H9 (cell line): ENCODE results near the gene FBXL7. TPM values are rescaled to one million over a fixed set of nuclear protein-coding genes. Genes with fewer than 3 reads are reported as not detected.

Experiments used
- DNase-seq: peaks from one replicate; pipeline ENCODE4 v3.0.0-alpha.2; 2017
- H2AFZ ChIP-seq: one replicate; pipeline ENCODE4 v1.6.1; 2013; ENCODE audit warnings: mild to moderate bottlenecking, low read length, control low read depth, moderate library complexity
- H2AK5ac ChIP-seq: 2 replicates; pipeline ENCODE4 v1.6.1; 2013; ENCODE audit warnings: low read length, control low read depth, mixed read lengths; ENCODE audit not compliant: insufficient read length
- H2BK120ac ChIP-seq: one replicate; pipeline ENCODE4 v1.6.1; 2013; ENCODE audit warnings: low read depth, mild to moderate bottlenecking, low read length, control low read depth, inconsistent platforms; ENCODE audit not compliant: poor library complexity, severe bottlenecking
- H2BK12ac ChIP-seq: 2 replicates; pipeline ENCODE4 v1.6.1; 2013; ENCODE audit warnings: low read length, control low read depth, mixed read lengths, low read depth; ENCODE audit not compliant: insufficient read length
- H2BK15ac ChIP-seq: 2 replicates; pipeline ENCODE4 v1.6.1; 2013; ENCODE audit warnings: low read depth, low read length, control low read depth
- H2BK20ac ChIP-seq: one replicate; pipeline ENCODE4 v1.6.1; 2013; ENCODE audit warnings: low read depth, mild to moderate bottlenecking, low read length, control low read depth, inconsistent platforms; ENCODE audit not compliant: poor library complexity, severe bottlenecking
- H2BK5ac ChIP-seq: 2 replicates; pipeline ENCODE4 v1.6.1; 2013; ENCODE audit warnings: low read length, control low read depth, mixed read lengths; ENCODE audit not compliant: insufficient read length
- H3K14ac ChIP-seq: 2 replicates; pipeline ENCODE4 v1.6.1; 2013; ENCODE audit warnings: low read length, control low read depth; ENCODE audit not compliant: insufficient read depth
- H3K18ac ChIP-seq: 2 replicates; pipeline ENCODE4 v1.6.1; 2013; ENCODE audit warnings: low read depth, mild to moderate bottlenecking, mixed read lengths, low read length, control low read depth; ENCODE audit not compliant: insufficient read length
- H3K23ac ChIP-seq: 2 replicates; pipeline ENCODE4 v1.6.1; 2013; ENCODE audit warnings: low read length, control low read depth, mixed read lengths, low read depth; ENCODE audit not compliant: insufficient read length
- H3K23me2 ChIP-seq: 2 replicates; pipeline ENCODE4 v1.6.1; 2013; ENCODE audit warnings: low read depth, mild to moderate bottlenecking, mixed read lengths, low read length, control low read depth; ENCODE audit not compliant: insufficient read length, poor library complexity, severe bottlenecking
- H3K27ac ChIP-seq: 2 replicates; pipeline ENCODE4 v1.5.1; 2013; ENCODE audit warnings: low read length, control low read depth, mixed read lengths, low read depth; ENCODE audit not compliant: insufficient read length
- H3K27me3 ChIP-seq: 2 replicates; pipeline ENCODE4 v1.6.1; 2013; ENCODE audit warnings: low read length, control low read depth, inconsistent platforms; ENCODE audit not compliant: insufficient read depth
- H3K4ac ChIP-seq: 2 replicates; pipeline ENCODE4 v1.6.1; 2013; ENCODE audit warnings: low read depth, mild to moderate bottlenecking, control low read depth, inconsistent platforms, low read length, moderate library complexity
- H3K4me1 ChIP-seq: 2 replicates; pipeline ENCODE4 v1.6.1; 2013; ENCODE audit warnings: low read length, control low read depth, inconsistent platforms; ENCODE audit not compliant: insufficient read depth
- H3K4me2 ChIP-seq: 2 replicates; pipeline ENCODE4 v1.6.1; 2013; ENCODE audit warnings: low read length, control low read depth, mixed read lengths; ENCODE audit not compliant: insufficient read length, insufficient read depth
- H3K56ac ChIP-seq: 2 replicates; pipeline ENCODE4 v1.6.1; 2013; ENCODE audit warnings: low read depth, mild to moderate bottlenecking, mixed read lengths, low read length, control low read depth; ENCODE audit not compliant: insufficient read length
- H3K79me1 ChIP-seq: 2 replicates; pipeline ENCODE4 v1.6.1; 2013; ENCODE audit warnings: low read depth, mild to moderate bottlenecking, moderate library complexity, low read length, control low read depth, inconsistent platforms; ENCODE audit not compliant: insufficient read depth, poor library complexity, severe bottlenecking
- H3K79me2 ChIP-seq: 2 replicates; pipeline ENCODE4 v1.6.1; 2013; ENCODE audit warnings: low read length, control low read depth, inconsistent platforms; ENCODE audit not compliant: insufficient read depth
- H3K9ac ChIP-seq: 2 replicates; pipeline ENCODE4 v1.6.1; 2013; ENCODE audit warnings: low read length, control low read depth, mixed read lengths; ENCODE audit not compliant: insufficient read length; ENCODE audit errors: extremely low read depth
- H3K9me3 ChIP-seq: one replicate; pipeline ENCODE4 v1.6.1; 2013; ENCODE audit warnings: low read depth, low read length, inconsistent platforms; ENCODE audit not compliant: control insufficient read depth
- H3T11ph ChIP-seq: one replicate; pipeline ENCODE4 v1.6.1; 2013; ENCODE audit warnings: mild to moderate bottlenecking, low read length, control low read depth, inconsistent platforms
- H4K20me1 ChIP-seq: one replicate; pipeline ENCODE4 v1.6.1; 2013; ENCODE audit not compliant: control insufficient read depth, insufficient read length, insufficient read depth
- H4K5ac ChIP-seq: 2 replicates; pipeline ENCODE4 v1.6.1; 2013; ENCODE audit warnings: low read depth, mild to moderate bottlenecking, mixed read lengths, low read length, control low read depth; ENCODE audit not compliant: insufficient read length
- H4K8ac ChIP-seq: replicated peaks from 2 replicates; pipeline ENCODE4 v1.6.1; 2013; ENCODE audit warnings: low read length, control low read depth, mixed read lengths, low read depth; ENCODE audit not compliant: insufficient read length
- H4K91ac ChIP-seq: 2 replicates; pipeline ENCODE4 v1.6.1; 2013; ENCODE audit warnings: low read depth, mild to moderate bottlenecking, moderate library complexity, mixed read lengths, low read length, control low read depth; ENCODE audit not compliant: insufficient read length
- H3K27ac Mint-ChIP-seq, 3 experiments: 2 replicates in 2 of 3; 3 replicates in 1 of 3; pipeline ENCODE4 v1.8.0; 2020 to 2021; ENCODE audit warnings: mixed read lengths in 3 of 3, mild to moderate bottlenecking in 1 of 3, moderate library complexity in 1 of 3
- H3K27me3 Mint-ChIP-seq: 2 replicates; pipeline ENCODE4 v1.8.0; 2021; ENCODE audit warnings: low read depth, mild to moderate bottlenecking, moderate library complexity, mixed read lengths
- H3K36me3 Mint-ChIP-seq, 3 experiments: 2 replicates in 2 of 3; 3 replicates in 1 of 3; pipeline ENCODE4 v1.8.0; 2020 to 2021; ENCODE audit warnings: low read depth in 3 of 3, mixed read lengths in 3 of 3; ENCODE audit not compliant: insufficient read depth in 1 of 3
- H3K4me1 Mint-ChIP-seq, 2 experiments: 2 replicates each; pipeline ENCODE4 v1.8.0; 2020; ENCODE audit warnings: mixed read lengths in 2 of 2
- H3K4me3 Mint-ChIP-seq, 2 experiments: 2 replicates in 1 of 2; 3 replicates in 1 of 2; pipeline ENCODE4 v1.8.0; 2020 to 2021; ENCODE audit warnings: mild to moderate bottlenecking in 2 of 2, mixed read lengths in 2 of 2, moderate library complexity in 1 of 2
- H3K9me3 Mint-ChIP-seq, 2 experiments: 2 replicates in 1 of 2; 3 replicates in 1 of 2; pipeline ENCODE4 v1.8.0; 2020; ENCODE audit warnings: mild to moderate bottlenecking in 2 of 2, mixed read lengths in 2 of 2, moderate library complexity in 1 of 2
- CTCF ChIP-seq: fragments of 200-600 bp; sonication (generic); conservative IDR thresholded peaks from 3 replicates; pipeline ENCODE4 v1.8.0; 2021; ENCODE audit warnings: antibody characterized with exemption, mild to moderate bottlenecking
- WGBS: extraction: QIAGEN DNeasy Blood & Tissue Kit; methylation state at CpG from one replicate; pipeline ENCODE4 v1.1.7; 2013; ENCODE audit warnings: missing lambda C conversion rate, low lambda C conversion rate, mixed read lengths; ENCODE audit not compliant: insufficient read length; ENCODE audit errors: extremely low coverage; 5-methylcytosine and 5-hydroxymethylcytosine counted together
- total RNA-seq: library from RNA; stranded (reverse); gene quantifications from 2 replicates; pipeline ENCODE4 v1.2.1, GENCODE V29; 2021

FBXL7 gene
- total RNA-seq, 1 experiment from 2014 or later: 14.6 TPM

GRCh38 chr5:15638296-15638695, 138.3 kb downstream of the FBXL7 start:
- Histone ChIP-seq H3K4me1 (no peaks in the 10 kb centered on the region), H2BK120ac (no peak overlapping the region), H4K5ac (no peak overlapping the region), H3K18ac (no peak overlapping the region), H3K79me2 (no peaks in the 10 kb centered on the region; the same call in 1 of the 2 replicates), H2BK12ac (no peak overlapping the region), H4K91ac (no peak overlapping the region), H3K4me2 (no peak overlapping the region), H3K4ac (no peak overlapping the region), H3K9me3 (no peaks in the 10 kb centered on the region), H4K8ac (no peak overlapping the region), H2AK5ac (no peak overlapping the region), H3K23ac (no peak overlapping the region), H3K27ac (no peak overlapping the region), H3K14ac (no peak overlapping the region), H3K27me3 (no peaks in the 10 kb centered on the region), H3K23me2 (no peaks in the 10 kb centered on the region), H2AFZ (no peak overlapping the region), H3K56ac (no peak overlapping the region), H3K79me1 (no peaks in the 10 kb centered on the region), H3K9ac (no peak overlapping the region), H2BK15ac (no peak overlapping the region), H3T11ph (no peak overlapping the region), H4K20me1 (no peaks in the 10 kb centered on the region), H2BK20ac (no peak overlapping the region), H2BK5ac (no peak overlapping the region)
- DNase-seq: no peak
- H3K4me1 Mint-ChIP-seq: peaks cover 9 to 11% of the 10 kb centered on the region in 2 experiments
- WGBS: no CpG with 5 or more reads among the region's 6 CpGs
- peaks cover 0 to 2% of the 10 kb centered on the region in 2 experiments; a peak in 1 of 5 replicates for H3K9me3 Mint-ChIP-seq
- H3K36me3 Mint-ChIP-seq: peaks cover 0 to 3% (median 2%) of the 10 kb centered on the region in 3 experiments; a peak in 6 of 7 replicates
- no peak overlapping the region for H3K4me3 Mint-ChIP-seq
- no peaks in the 10 kb centered on the region for H3K27me3 Mint-ChIP-seq
- H3K27ac Mint-ChIP-seq: peak overlapping the region in 1 of 3 experiments; percentile 19; a peak in 1 of 7 replicates
- no peak for TF ChIP-seq CTCF
